K562 (cell line): ENCODE measurements around the gene STPG4. TPM values are rescaled to one million over a fixed set of nuclear protein-coding genes. Genes with fewer than 3 reads are reported as not detected.
A peak's percentile ranks its signal among the peaks of the same experiment; 100 is the strongest.

Experiments
- ATAC-seq: fragments of 200-7000 bp; cut with Tn5 transposase; 3 replicates; pipeline ENCODE4 v1.9.1; 2020; ENCODE audit warnings: moderate library complexity
- BruUV-seq: library from RNA; stranded (reverse); fragments of 400-500 nt; replicated peaks from 2 replicates; lab custom pipeline; 2021; lab: Mats Ljungman, UMichigan
- CTCF ChIA-PET: fragments of 300-600 bp; formaldehyde crosslinking; extraction: SDS; loops from one replicate; lab custom pipeline; 2021; ENCODE audit warnings: low intra/inter-chr PET ratio; lab: Yijun Ruan, JAX
- POLR2A ChIA-PET: fragments of 300-600, 350-650 bp; sonication (Branson Sonifier 250); formaldehyde crosslinking; extraction: SDS; loops from one replicate; lab custom pipeline; 2021; ENCODE audit warnings: antibody characterized with exemption, inconsistent platforms; lab: Yijun Ruan, JAX
- DNase-seq, 4 experiments: peaks; one replicate each; pipeline versions ENCODE4 v3.0.0 to v3.0.0-alpha.2; 2011 to 2018; ENCODE audit warnings: low spot score in 3 of 4, mixed read lengths in 3 of 4; ENCODE audit errors: extremely low read depth in 1 of 4
- FAIRE-seq: peaks from 2 replicates; lab custom pipeline; 2011; peaks lifted over from hg19 to GRCh38; lab: Jason Lieb, UNC
- H2AFZ ChIP-seq: 2 replicates; pipeline ENCODE4 v1.6.0; 2011; ENCODE audit warnings: low read depth, low read length, control low read depth, inconsistent platforms
- H3K27ac ChIP-seq: fragments of 200-600 bp; 3 replicates; pipeline ENCODE4 v1.8.0; 2011; ENCODE audit warnings: low read depth, mild to moderate bottlenecking, control low read depth, inconsistent platforms, low read length, moderate library complexity, mixed read lengths; ENCODE audit errors: extremely low read depth
- H3K27me3 ChIP-seq, 2 experiments: fragments of 300-600 bp in 1 of 2; 2 replicates in 1 of 2; 3 replicates in 1 of 2; pipeline versions ENCODE4 v1.6.0 to v1.8.0; 2011; ENCODE audit warnings: inconsistent platforms in 2 of 2, low read length in 2 of 2, mild to moderate bottlenecking in 1 of 2, mixed read lengths in 1 of 2, moderate library complexity in 1 of 2; ENCODE audit not compliant: control insufficient read depth in 2 of 2, insufficient read depth in 2 of 2
- H3K36me3 ChIP-seq: fragments of 300-600 bp; 3 replicates; pipeline ENCODE4 v1.8.0; 2011; ENCODE audit warnings: mild to moderate bottlenecking, low read length, inconsistent platforms; ENCODE audit not compliant: control insufficient read depth, insufficient read depth
- H3K4me1 ChIP-seq, 2 experiments: fragments of 200-600 bp in 1 of 2; replicated peaks in 1 of 2; 2 replicates in 1 of 2; 3 replicates in 1 of 2; pipeline versions ENCODE4 v1.5.1 to v1.8.0; 2011; ENCODE audit warnings: inconsistent platforms in 2 of 2, low read length in 2 of 2, mild to moderate bottlenecking in 1 of 2, mixed read lengths in 1 of 2, moderate library complexity in 1 of 2; ENCODE audit not compliant: control insufficient read depth in 2 of 2, insufficient read depth in 2 of 2
- H3K4me2 ChIP-seq: 2 replicates; pipeline ENCODE4 v1.6.1; 2011; ENCODE audit warnings: low read length, control low read depth, inconsistent platforms, mixed read lengths; ENCODE audit not compliant: insufficient read depth
- H3K4me3 ChIP-seq: fragments of 200-600 bp; sonication (generic), shearing (Covaris generic); 2 replicates; pipeline ENCODE4 v1.5.1; 2016; ENCODE audit warnings: control low read depth, inconsistent platforms
- H3K79me2 ChIP-seq: fragments of 200-600 bp; 3 replicates; pipeline ENCODE4 v1.8.0; 2011; ENCODE audit warnings: low read length, inconsistent platforms; ENCODE audit not compliant: control insufficient read depth, insufficient read depth
- H3K9ac ChIP-seq, 2 experiments: 2 replicates each; pipeline versions ENCODE4 v1.6.0 to v1.6.1; 2011; ENCODE audit warnings: low read depth in 2 of 2, low read length in 2 of 2, control low read depth in 1 of 2, inconsistent platforms in 1 of 2, mild to moderate bottlenecking in 1 of 2, mixed read lengths in 1 of 2; ENCODE audit not compliant: insufficient read depth in 1 of 2
- H3K9me1 ChIP-seq: one replicate; pipeline ENCODE4 v1.6.0; 2011; ENCODE audit warnings: inconsistent platforms, mild to moderate bottlenecking, low read length, moderate library complexity; ENCODE audit not compliant: control insufficient read depth, insufficient read depth
- H3K9me3 ChIP-seq: replicated peaks from 2 replicates; pipeline ENCODE4 v1.5.1; 2011; ENCODE audit warnings: low read depth, low read length, inconsistent platforms; ENCODE audit not compliant: control insufficient read depth, insufficient read depth
- H4K20me1 ChIP-seq: replicated peaks from 2 replicates; pipeline ENCODE4 v1.6.1; 2011; ENCODE audit warnings: low read length, inconsistent platforms, mixed read lengths; ENCODE audit not compliant: control insufficient read depth, insufficient read depth
- EP300 ChIP-seq: IDR thresholded peaks from 2 replicates; pipeline ENCODE4 v1.6.1; 2012; ENCODE audit warnings: low read length, improper control_type of control experiment
- GABPA ChIP-seq: fragments of 200-800 bp; sonication (Bioruptor generic); conservative IDR thresholded peaks from 2 replicates; pipeline ENCODE4 v1.6.1; 2016; ENCODE audit warnings: low read depth, missing genetic modification characterization, missing compliant biosample characterization
- MCM2 ChIP-seq: fragments of 450-650 bp; IDR thresholded peaks from 2 replicates; pipeline ENCODE4 v1.6.1; 2017; ENCODE audit warnings: low read depth, mild to moderate bottlenecking
- TAL1 ChIP-seq: fragments of 450-650 bp; IDR thresholded peaks from 2 replicates; pipeline ENCODE4 v1.6.1; 2016; ENCODE audit warnings: mild to moderate bottlenecking
- TBP ChIP-seq: optimal IDR thresholded peaks from 2 replicates; pipeline ENCODE3; 2011; ENCODE audit warnings: low read depth, low read length, improper control_type of control experiment
- TGIF2 ChIP-seq: sonication (generic); formaldehyde crosslinking; IDR thresholded peaks from 2 replicates; pipeline ENCODE4 v1.8.1; 2022; ENCODE audit warnings: mild to moderate bottlenecking, missing genetic modification reagents, moderate library complexity
- ZBTB40 ChIP-seq, 2 experiments: fragments of 450-650 bp in 1 of 2; sonication (generic) in 1 of 2; formaldehyde crosslinking in 1 of 2; IDR thresholded peaks; 2 replicates each; pipeline versions ENCODE4 v1.7.1 to v1.9.0; 2016 to 2022; ENCODE audit warnings: inconsistent platforms in 1 of 2, mild to moderate bottlenecking in 1 of 2, missing genetic modification reagents in 1 of 2
- WGBS: fragments of 100-300 bp; shearing (Covaris generic); methylation state at CpG from one replicate; pipeline ENCODE4 v1.1.6; 2016; ENCODE audit warnings: low coverage, mixed read lengths; ENCODE audit not compliant: insufficient coverage; ENCODE audit errors: missing lambda C conversion rate; 5-methylcytosine and 5-hydroxymethylcytosine counted together
- in situ Hi-C: fragments of 300-500 bp; cut with MboI; formaldehyde crosslinking; loops from 4 replicates; pipeline ENCODE4 v1.15.0; 2018; ENCODE audit warnings: inconsistent platforms, mixed read lengths
- intact Hi-C: fragments of 100-400 bp; cut with micrococcal nuclease; formaldehyde crosslinking; loops from 2 replicates; pipeline ENCODE4 v1.14.2; 2022
- polyA plus RNA-seq, 8 experiments: library from polyadenylated mRNA; depleted of rRNA in 4 of 8; stranded (reverse) in 5 of 8; unstranded in 3 of 8; fragments of >200 nt; fragmentation: Nextera tagmentation in 2 of 8; fragmentation: Illumina TruSeq in 1 of 8; extraction: Ambion mirVana in 2 of 8; extraction: Trizol in 1 of 8; gene quantifications; 2 replicates each; pipeline versions ENCODE4 v1.2.1 to v1.2.3, GENCODE V29; 2011 to 2014; ENCODE audit warnings: inconsistent platforms in 1 of 8, missing spikeins in 1 of 8
- total RNA-seq, 7 experiments: library from RNA; depleted of rRNA in 6 of 7; stranded (reverse); fragments of >200 nt in 6 of 7; fragmentation: Illumina TruSeq in 2 of 7; extraction: Trizol in 2 of 7; gene quantifications; 2 replicates each; pipeline versions ENCODE4 v1.2.1 to v1.2.3, GENCODE V29; 2011 to 2021; ENCODE audit warnings: low replicate concordance in 1 of 7
- TF ChIP-seq, protein P1 (sequence below): sonication (generic); formaldehyde crosslinking; IDR thresholded peaks from 2 replicates; pipeline ENCODE4 v1.8.0; 2022; ENCODE audit warnings: mild to moderate bottlenecking, missing genetic modification reagents

The STPG4 gene
- total and polyA plus RNA-seq, 9 of the 15 experiments (the other 6 are each of a cell fraction or from before 2014, with no cell fraction given) = 0.10 to 0.68 (median 0.22) TPM; not detected in 6

DNA sequence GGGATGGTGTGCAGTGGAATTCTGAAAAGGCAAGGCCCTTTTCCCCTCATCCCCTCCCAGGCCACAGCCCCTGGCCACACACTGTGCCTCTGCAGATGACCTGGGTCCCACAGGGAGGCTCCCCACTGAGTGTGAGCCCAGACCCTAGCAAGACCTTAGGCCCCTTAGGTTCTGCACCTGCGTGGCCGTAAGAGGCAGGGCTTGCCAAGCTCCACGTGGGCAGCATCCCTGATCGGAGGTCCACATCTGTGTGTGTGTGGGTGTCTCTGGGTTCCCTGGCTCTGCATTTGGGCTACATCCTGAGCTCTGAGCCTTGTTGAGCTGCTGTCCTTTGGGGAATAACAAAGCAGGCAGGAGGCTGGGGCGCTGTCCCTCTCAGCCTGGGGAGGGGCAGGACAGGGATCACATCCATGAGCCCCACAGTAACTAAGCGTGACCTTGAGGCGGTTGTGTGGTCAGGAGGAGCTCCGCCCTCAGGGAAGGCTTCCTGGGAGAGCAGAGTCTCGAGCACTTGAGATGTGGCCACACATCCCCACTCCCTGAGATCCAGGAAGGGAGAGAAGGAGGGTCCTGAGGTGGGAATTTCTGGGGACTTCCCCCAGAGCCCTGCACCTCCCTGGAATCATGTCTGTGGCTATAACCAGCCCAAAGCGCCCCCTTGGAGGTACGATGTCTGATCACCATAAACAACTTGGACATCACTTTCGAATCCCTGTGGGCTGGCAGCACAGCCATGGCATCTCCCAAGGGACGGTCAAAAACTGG is 84.8 kb downstream of the STPG4 start:
- Histone ChIP-seq H3K79me2 (no peaks in the 10 kb centered on the region), H3K36me3 (no peaks in the 10 kb centered on the region), H2AFZ (no peak overlapping the region), H3K4me2 (no peak overlapping the region), H3K9ac (0 out of 4 replicates have a peak overlapping the region, but pooled peaks of 1 of the 2 experiments have one; percentile 7), H3K27me3 (no peaks in the 10 kb centered on the region), H3K9me3 (no peaks in the 10 kb centered on the region), H3K27ac (no peak overlapping the region), H3K4me1 (peaks cover 0 to 8% of the 10 kb centered on the region in 2 experiments; a peak in 2 of 5 replicates), H4K20me1 (0 out of 2 replicates have a peak, but pooled peaks cover 5% of the 10 kb centered on the region), H3K4me3 (no peak overlapping the region), H3K9me1 (peaks cover 5% of the 10 kb centered on the region)
- CTCF ChIA-PET = no interaction called here
- DNase-seq = no peak
- in situ Hi-C loops (no loop called here), intact Hi-C loops (no loop called here)
- FAIRE-seq = no peak
- ATAC-seq = no peak
- no TSS peak for BruUV-seq
- WGBS = 65% methylated on average over 13 of the region's 13 CpGs
- POLR2A ChIA-PET = interaction anchor here (0.6 kb wide), 1 partner anchor 13 kb away, joined by 3 read pairs; no protein-coding TSS in a partner anchor
- TF ChIP-seq TGIF2 (no peak), GABPA (tag) (no peak), TAL1 (no peak), TBP (no peak), ZBTB40 (IDR thresholded peaks at IDR 0.05) (no peak), ZBTB40 (CRISPR knock-in tag; IDR thresholded peaks at IDR 0.05) (no peak), EP300 (no peak), MCM2 (no peak)
- TF ChIP-seq, protein P1, sequence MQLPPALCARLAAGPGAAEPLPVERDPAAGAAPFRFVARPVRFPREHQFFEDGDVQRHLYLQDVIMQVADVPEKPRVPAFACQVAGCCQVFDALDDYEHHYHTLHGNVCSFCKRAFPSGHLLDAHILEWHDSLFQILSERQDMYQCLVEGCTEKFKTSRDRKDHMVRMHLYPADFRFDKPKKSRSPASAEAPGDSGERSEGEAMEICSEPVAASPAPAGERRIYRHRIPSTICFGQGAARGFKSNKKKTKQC (CRISPR knock-in tag) = no peak
